GM10266 (cell line): ENCODE results near the gene MCU.

ENCODE experiments used
- DNase-seq: peaks from one replicate; pipeline ENCODE4 v3.0.0; 2012; ENCODE audit errors: extremely low spot score
- CTCF ChIP-seq: IDR thresholded peaks from 2 replicates; pipeline ENCODE4 v1.5.1; 2012; ENCODE audit warnings: mild to moderate bottlenecking, low read depth; ENCODE audit not compliant: control insufficient read depth, insufficient read depth; ENCODE audit errors: missing control alignments

Gene MCU

GRCh38 chr10:72928798-72929197 is 236.9 kb downstream of the MCU start:
- no peak for TF ChIP-seq CTCF
- no peak for DNase-seq

GRCh38 chr10:72930276-72930675 is 238.3 kb downstream of the MCU start:
- DNase-seq = no peak
- no peak for TF ChIP-seq CTCF

DNA sequence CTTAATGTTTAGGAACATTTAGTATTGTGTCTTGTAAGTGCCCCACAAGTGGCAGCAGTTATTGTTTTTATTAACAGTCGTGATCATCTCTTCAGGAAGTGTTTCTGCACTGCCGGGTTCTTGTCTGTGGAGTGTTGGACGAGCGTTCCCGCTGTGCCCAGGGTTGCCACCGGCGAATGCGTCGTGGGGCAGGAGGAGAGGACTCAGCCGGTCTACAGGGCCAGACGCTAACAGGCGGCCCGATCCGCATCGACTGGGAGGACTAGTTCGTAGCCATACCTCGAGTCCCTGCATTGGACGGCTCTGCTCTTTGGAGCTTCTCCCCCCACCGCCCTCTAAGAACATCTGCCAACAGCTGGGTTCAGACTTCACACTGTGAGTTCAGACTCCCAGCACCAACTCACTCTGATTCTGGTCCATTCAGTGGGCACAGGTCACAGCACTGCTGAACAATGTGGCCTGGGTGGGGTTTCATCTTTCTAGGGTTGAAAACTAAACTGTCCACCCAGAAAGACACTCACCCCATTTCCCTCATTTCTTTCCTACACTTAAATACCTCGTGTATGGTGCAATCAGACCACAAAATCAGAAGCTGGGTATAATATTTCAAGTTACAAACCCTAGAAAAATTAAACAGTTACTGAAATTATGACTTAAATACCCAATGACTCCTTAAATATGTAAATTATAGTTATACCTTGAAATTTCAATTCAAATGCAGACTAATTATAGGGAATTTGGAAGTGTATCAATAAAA is 240.5 kb downstream of the MCU start:
- no peak for TF ChIP-seq CTCF
- DNase-seq = no peak

DNA sequence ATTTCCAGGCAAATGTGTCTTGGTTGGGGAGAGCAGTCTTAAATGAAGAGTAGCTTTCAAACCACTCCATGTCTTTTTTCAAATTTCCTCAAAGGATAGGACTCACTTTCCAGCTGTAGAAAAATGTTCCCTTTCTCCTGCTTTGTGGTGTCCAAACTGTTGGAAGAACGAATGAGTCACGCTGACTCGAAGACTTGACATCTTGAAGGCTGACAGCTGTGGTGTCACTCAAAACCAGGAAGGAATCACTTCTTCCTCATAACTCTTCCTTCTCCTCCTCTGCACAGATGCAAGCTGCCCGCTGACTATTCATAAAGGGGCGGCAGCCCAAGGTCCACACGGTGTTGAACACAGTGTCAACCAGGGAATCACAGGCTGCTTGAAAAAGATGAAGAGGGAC is 243.4 kb downstream of the MCU start:
- TF ChIP-seq CTCF = no peak
- no peak for DNase-seq
